ENCODE measurements around the gene CDRT15L2. TPM values are rescaled to one million over a fixed set of nuclear protein-coding genes. Genes with fewer than 3 reads are reported as not detected.
"Not testable (repeated sequence)": the region's sequence is repeated elsewhere in the genome, so short reads cannot be mapped to it uniquely, and the experiment has no call there.

CDRT15L2 gene
- total RNA-seq, 1 experiment from 2014 or later, result not detected

- DNase-seq (ENCODE audit: low read depth); in situ Hi-C loops (cut with HindIII; ENCODE audit: low pct_unique_long_range_greater_than_20kb, low sequenced_read_pairs): not testable (repeated sequence)
Measured at GRCh38 chr17:20567421-20567820, 12.1 kb upstream of the CDRT15L2 start.

- in situ Hi-C loops (cut with HindIII; ENCODE audit: low pct_unique_long_range_greater_than_20kb, low sequenced_read_pairs); DNase-seq (ENCODE audit: low read depth): not testable (repeated sequence)
Measured at GRCh38 chr17:20568604-20569003, 10.9 kb upstream of the CDRT15L2 start.

GRCh38 chr17:20571653-20572052 is 7.9 kb upstream of the CDRT15L2 start:
- in situ Hi-C loops (cut with HindIII; ENCODE audit: low pct_unique_long_range_greater_than_20kb, low sequenced_read_pairs); DNase-seq (ENCODE audit: low read depth): not testable (repeated sequence)

GRCh38 chr17:20573216-20573615 is 6.3 kb upstream of the CDRT15L2 start:
- DNase-seq (ENCODE audit: low read depth); in situ Hi-C loops (cut with HindIII; ENCODE audit: low pct_unique_long_range_greater_than_20kb, low sequenced_read_pairs): not testable (repeated sequence)

- in situ Hi-C loops (cut with HindIII; ENCODE audit: low pct_unique_long_range_greater_than_20kb, low sequenced_read_pairs); DNase-seq (ENCODE audit: low read depth): not testable (repeated sequence)
Measured at GRCh38 chr17:20575071-20575470, 4.5 kb upstream of the CDRT15L2 start.

GRCh38 chr17:20583891-20584577 is 4.5 kb downstream of the CDRT15L2 start:
- DNase-seq (ENCODE audit: low read depth); in situ Hi-C loops (cut with HindIII; ENCODE audit: low pct_unique_long_range_greater_than_20kb, low sequenced_read_pairs): not testable (repeated sequence)

- DNase-seq (ENCODE audit: low read depth); in situ Hi-C loops (cut with HindIII; ENCODE audit: low pct_unique_long_range_greater_than_20kb, low sequenced_read_pairs): not testable (repeated sequence)
Measured at GRCh38 chr17:20588744-20589453, 9.4 kb downstream of the CDRT15L2 start.

GRCh38 chr17:20589454-20589810 is 9.9 kb downstream of the CDRT15L2 start:
- DNase-seq (ENCODE audit: low read depth); in situ Hi-C loops (cut with HindIII; ENCODE audit: low pct_unique_long_range_greater_than_20kb, low sequenced_read_pairs): not testable (repeated sequence)

GRCh38 chr17:20591040-20591439 is 11.5 kb downstream of the CDRT15L2 start:
- DNase-seq (ENCODE audit: low read depth); in situ Hi-C loops (cut with HindIII; ENCODE audit: low pct_unique_long_range_greater_than_20kb, low sequenced_read_pairs): not testable (repeated sequence)

GRCh38 chr17:20605568-20605967 is 26.0 kb downstream of the CDRT15L2 start:
- in situ Hi-C loops (cut with HindIII; ENCODE audit: low pct_unique_long_range_greater_than_20kb, low sequenced_read_pairs); DNase-seq (ENCODE audit: low read depth): not testable (repeated sequence)

- DNase-seq (ENCODE audit: low read depth); in situ Hi-C loops (cut with HindIII; ENCODE audit: low pct_unique_long_range_greater_than_20kb, low sequenced_read_pairs): not testable (repeated sequence)
Measured at GRCh38 chr17:20609490-20609889, 30.0 kb downstream of the CDRT15L2 start.

GRCh38 chr17:20611309-20611708 is 31.8 kb downstream of the CDRT15L2 start:
- DNase-seq (ENCODE audit: low read depth), result no peak
- in situ Hi-C loops (cut with HindIII; ENCODE audit: low pct_unique_long_range_greater_than_20kb, low sequenced_read_pairs), result no loop called here

GRCh38 chr17:20612635-20613034 is 33.1 kb downstream of the CDRT15L2 start:
- in situ Hi-C loops (cut with HindIII; ENCODE audit: low pct_unique_long_range_greater_than_20kb, low sequenced_read_pairs), result no loop called here
- no peak for DNase-seq (ENCODE audit: low read depth)

GRCh38 chr17:20613248-20613647 is 33.7 kb downstream of the CDRT15L2 start:
- no peak for DNase-seq (ENCODE audit: low read depth)
- in situ Hi-C loops (cut with HindIII; ENCODE audit: low pct_unique_long_range_greater_than_20kb, low sequenced_read_pairs), result no loop called here

GRCh38 chr17:20613905-20614304 is 34.4 kb downstream of the CDRT15L2 start:
- in situ Hi-C loops (cut with HindIII; ENCODE audit: low pct_unique_long_range_greater_than_20kb, low sequenced_read_pairs), result no loop called here
- no peak for DNase-seq (ENCODE audit: low read depth)

- in situ Hi-C loops (cut with HindIII; ENCODE audit: low pct_unique_long_range_greater_than_20kb, low sequenced_read_pairs); DNase-seq (ENCODE audit: low read depth): not testable (repeated sequence)
Measured at GRCh38 chr17:20615461-20615860, 35.9 kb downstream of the CDRT15L2 start.
